Fibroblast of skin of abdomen (primary cell): ENCODE results near the gene ZBED2. TPM values are rescaled to one million over a fixed set of nuclear protein-coding genes. Genes with fewer than 3 reads are reported as not detected.
"Not testable (repeated sequence)": the region's sequence is repeated elsewhere in the genome, so short reads cannot be mapped to it uniquely, and the experiment has no call there.

Experiments used
- DNase-seq: peaks from one replicate; pipeline ENCODE4 v3.0.0-alpha.2; 2013
- polyA plus RNA-seq, 2 experiments: library from polyadenylated mRNA; unstranded; fragments of 120-200 nt; gene quantifications; one replicate each; pipeline ENCODE4 v1.2.1, GENCODE V29; 2013; ENCODE audit not compliant: insufficient read length in 2 of 2

The ZBED2 gene, protein sequence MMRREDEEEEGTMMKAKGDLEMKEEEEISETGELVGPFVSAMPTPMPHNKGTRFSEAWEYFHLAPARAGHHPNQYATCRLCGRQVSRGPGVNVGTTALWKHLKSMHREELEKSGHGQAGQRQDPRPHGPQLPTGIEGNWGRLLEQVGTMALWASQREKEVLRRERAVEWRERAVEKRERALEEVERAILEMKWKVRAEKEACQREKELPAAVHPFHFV
- not detected for polyA plus RNA-seq (2013, experiment 1 of 2; ENCODE audit: insufficient read length)
- not detected for polyA plus RNA-seq (2013, experiment 2 of 2; ENCODE audit: insufficient read length)

DNA sequence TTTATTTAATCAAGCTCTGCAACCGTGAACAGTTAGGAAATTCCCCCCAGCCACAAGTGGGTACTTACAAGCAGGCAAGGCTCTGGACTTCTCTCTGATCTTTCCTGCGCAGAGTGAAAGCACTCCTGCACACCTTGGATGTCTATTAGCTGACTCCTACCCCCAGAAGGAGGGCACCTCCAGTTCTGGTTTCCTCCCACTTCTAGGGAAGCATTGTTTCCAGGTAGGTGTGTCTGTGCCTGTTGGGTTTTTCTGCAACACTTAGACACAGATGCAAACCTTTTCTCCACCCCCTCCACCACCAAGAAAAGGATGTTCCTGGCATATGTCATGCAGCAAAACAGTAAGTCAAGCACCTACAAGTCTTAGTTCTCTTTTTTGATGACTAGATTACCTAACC lies at the start of gene ZBED2:
Gene ZBED2 (minus strand): TSS at position 115 of the 400 bp plus-strand sequence. CDS start 1,145 bp downstream, outside the sequence.
- no peak for DNase-seq

DNA sequence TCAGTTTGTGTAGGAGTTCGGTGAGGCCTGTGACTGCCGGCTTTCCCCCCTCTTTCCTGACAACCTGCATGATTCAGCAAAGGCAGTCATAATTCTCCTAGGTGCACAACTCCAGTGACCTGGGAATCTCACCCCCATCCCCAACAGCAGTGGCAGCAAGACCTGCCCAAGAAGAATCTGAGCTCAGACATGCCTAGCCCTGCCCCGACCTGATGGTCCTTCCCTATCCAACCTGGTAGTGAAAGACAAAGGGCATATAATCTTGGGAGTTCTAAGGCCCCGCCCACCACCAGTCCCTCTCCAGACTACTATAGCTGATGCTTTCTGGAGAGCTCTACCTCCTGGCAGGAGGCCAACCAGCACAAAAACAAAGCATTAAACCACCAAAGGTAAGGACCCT lies 44.2 kb upstream of the ZBED2 start:
- no peak for DNase-seq

DNA sequence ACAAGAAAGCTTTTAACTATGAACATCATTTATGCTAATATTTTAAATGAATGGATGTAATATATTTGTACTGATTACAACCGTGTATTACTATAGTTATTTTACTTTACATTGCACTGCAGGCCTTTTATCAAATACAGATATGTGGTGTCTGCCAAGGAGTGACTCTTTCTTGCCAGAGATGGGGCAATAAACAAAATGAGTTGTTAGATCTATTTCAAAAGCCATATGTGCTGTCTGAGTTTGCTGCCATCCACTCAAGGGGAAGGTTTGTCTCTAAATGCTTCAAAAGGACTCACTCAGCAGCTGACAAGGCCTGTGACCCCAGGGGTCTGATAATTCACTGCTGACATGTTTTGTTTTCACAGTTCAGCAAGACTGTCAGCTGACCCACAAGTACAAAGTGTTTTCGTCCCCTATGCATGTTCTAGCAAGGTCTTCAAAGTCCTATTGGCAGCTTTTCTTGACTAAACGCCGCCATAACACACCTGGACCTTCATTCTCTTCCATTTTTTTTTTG lies 41.3 kb upstream of the ZBED2 start:
- DNase-seq = no peak

DNA sequence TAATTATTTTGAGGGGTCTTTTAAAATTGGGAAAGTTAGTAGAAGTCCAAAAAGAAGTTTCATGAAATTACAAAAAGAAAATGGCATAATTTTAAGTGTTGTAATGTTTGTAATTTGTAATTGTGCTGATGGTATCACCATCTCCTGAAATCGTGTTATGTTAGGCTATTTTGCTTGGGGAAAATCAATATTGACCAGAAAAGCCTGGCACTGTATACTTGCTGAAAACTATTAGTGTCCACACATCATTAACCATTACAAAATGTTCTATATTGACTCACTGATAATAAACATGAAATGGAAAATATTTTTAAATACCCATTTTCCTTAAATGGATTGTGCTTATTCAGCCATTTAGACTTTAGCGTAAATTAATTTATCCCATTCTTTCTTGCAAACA lies 40.3 kb upstream of the ZBED2 start:
- DNase-seq = no peak

DNA sequence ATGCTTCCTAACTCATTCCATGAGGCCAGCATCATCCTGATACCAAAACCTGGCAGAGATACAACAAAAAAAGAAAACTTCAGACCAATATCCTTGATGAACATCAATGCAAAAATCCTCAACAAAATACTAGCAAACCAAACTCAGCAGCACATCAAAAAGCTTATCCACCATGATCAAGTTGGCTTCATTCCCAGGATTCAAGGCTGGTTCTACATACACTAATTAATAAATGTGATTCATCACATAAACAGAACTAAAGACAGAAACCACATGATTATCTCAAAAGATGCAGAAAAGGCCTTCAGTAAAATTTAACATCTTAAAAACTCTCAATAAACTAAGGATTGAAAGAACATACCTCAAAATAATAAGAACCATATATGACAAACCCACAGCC lies 35.5 kb upstream of the ZBED2 start:
- DNase-seq = peak; percentile 72

DNA sequence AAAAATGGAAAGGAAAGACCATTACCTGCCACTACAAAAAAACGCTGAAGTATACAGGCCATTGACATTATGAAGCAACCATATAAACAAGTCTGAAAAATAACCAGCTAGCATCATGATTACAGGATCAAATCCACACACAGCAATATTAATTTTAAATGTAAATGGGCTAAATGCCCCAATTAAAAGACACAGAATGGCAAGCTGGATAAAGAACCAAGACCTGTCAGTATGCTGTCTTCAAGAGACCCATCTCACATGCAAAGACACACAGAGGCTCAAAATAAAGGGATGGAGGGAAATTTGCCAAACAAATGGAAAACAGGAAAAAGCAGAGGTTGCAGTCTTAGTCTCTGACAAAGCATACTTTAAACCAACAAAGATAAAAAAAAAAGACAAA lies 33.9 kb upstream of the ZBED2 start:
- not testable (repeated sequence) for DNase-seq

DNA sequence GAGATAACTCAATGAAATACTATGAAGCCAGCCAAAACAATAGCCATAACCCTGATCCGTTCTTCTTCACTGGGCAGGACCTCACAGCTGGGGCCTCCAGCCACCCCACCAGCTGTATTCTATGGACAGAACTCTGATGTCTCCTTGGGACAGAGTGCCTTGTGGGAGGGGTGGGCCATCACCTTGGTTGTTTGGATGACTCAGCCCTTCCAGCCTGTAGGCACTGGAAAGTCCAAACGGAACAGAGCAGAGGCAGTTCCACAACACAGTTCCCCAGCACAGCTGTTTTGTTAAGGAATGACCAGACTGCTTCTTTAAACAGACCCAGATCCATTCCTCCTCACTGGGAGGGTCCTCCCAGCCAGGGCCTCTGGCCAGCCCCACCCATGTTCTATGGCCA lies 31.9 kb upstream of the ZBED2 start:
- DNase-seq = no peak

DNA sequence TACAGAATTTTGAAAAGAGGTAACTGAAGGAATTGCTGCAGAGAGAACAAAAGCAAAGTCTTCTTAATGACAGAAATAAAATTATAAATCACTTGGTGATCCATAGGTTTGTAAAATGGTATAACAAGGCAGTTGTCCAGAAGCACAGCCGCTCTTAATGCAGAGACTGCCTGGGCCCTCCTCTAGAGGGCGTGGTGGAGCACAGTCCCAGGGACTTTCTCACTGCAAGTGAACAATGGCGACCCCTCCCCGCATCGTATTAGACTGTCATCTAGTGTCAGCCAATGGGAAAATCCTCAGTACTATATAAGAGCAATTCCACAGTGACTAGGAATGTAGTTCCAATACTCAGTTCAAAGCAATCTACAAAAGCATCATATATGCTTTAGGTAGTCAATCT lies 26.4 kb upstream of the ZBED2 start:
- DNase-seq = no peak

DNA sequence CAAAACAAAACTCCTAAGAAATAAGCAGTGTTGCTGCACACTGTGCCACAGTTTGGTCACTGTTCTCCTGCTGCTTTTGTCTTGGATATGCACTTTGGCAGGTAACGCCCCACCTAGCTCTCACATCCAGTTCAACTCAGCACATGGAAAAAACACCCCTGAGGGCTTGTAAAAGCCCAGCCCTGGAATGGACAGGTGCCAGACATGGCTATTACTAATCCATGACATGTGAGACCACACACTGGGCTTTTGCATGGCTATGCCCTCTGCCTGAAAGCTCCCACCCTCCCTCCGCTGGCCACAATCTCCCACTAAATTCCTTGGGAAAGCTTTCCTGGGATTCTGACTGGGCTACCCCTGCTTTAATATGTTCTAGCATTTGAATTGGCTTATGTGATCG lies 24.7 kb upstream of the ZBED2 start:
- DNase-seq = peak; percentile 17

DNA sequence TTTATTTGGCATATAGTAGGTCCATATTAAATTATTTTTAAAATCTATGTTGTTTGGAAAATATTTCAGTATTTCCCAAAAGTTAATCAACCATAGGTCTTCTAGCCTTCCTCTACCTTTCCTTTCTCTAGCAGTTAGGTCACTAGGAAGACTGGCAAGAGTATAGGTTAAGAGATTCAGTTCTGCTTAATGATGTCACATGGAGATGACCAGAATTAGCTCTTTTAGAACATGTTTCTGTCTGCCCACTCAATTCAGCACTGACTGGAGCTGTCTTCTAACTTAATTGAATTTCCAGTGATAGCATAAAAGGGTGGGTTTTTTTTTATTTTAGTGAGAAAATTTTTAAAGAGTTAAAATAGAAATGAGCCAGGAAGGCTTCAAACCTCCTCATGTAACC lies 23.8 kb upstream of the ZBED2 start:
- DNase-seq = no peak

DNA sequence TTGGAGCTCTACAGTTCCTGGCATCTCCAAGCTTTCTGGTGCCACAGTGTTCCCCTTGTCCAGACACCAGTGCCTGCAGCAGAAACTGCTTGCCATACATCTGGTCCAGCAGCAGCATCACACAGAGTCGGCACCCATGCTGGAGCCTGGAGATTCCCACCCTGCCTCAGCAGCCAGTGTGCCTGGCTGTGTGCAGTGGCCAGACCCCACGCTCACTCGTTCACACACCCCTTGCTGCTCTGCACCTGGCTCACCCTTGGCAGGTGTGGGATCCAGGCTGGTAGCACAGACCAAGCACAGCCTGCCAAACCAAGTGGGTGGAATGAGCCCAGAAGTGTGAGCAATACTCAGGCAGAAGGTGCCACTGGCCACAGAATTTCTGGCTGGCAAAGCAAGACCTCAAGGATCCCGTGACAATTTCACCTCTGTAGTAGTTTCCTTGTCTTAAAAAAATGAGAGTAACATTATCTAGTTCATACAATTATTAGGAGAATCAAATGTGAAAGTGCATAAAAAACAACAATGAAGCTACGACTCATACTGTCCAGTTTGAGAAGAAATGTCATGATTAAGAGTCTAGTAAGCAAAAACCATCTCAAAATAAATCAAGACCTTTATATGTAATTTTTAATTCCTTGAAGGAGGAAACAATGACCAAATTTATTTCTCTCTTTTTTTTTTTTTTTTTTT lies 22.9 kb upstream of the ZBED2 start:
- DNase-seq = no peak

DNA sequence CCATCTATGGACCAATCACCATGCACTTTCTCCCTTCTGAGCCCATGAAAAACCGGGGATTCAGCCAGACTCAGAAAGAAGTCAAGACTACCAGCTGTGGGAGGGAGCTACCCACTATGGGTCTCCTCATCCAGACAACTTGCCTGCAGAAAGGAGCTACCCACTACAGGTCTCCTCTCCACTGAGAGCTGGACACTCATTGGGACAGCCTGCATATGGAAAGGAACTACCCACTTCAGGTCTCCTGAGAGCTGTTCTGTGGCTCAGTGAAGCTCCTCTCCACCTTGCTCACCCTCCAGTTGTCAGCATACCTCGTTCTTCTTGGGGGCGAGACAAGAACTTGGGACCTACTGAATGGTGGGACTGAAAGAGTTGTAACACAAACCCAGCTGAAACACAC lies 22.3 kb upstream of the ZBED2 start:
- DNase-seq = no peak

DNA sequence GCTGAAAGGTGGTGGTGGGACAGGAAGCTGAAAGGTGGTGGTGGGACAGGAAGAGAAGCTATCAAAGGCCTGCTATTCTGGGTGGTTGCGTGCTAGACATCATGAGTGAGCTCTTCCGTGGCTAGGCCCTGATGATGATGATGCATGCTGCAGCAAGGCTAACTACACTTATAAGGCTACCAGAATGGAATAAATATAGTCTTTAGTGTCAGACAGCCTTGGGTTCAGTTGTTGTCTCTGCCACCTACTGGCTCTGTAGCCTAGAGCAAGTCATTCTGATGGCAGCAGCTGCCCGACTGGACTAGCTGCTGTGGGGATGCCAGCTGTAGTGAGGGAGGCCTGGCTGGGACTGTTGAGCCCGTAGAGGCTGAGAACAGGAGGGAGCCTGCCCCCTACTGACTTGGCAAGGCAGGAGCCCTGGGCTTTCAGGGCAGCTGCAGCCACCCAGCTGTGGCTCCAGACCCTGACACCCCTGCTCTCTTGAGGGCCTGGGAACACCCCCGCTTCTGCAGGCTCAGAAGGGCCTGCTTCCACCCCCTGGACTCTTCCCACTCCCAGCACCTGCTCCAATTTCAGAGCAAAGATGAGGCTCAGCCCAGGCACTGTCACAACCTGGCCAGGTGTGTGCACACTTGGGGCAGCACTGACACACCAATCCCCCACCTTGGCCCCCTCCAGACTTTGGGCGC lies 21.4 kb upstream of the ZBED2 start:
- no peak for DNase-seq

DNA sequence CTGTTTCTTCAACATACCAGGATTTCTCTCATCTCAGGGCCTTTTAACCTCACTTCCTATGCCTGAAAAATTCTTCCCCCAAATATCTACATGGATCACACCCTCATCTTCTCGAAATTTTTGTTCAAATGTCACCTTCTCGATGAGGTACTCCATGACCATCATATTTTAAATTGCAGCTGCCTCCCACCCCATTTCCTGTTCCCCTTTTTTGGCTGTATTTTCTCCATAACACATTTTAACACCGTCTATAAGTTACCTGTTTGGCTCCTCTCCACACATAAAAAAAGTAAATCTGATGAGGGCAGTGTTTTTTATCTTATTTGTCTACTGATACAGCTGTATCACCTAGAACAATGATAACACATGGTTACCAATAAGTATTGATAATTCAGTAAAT lies 20.7 kb upstream of the ZBED2 start:
- no peak for DNase-seq

DNA sequence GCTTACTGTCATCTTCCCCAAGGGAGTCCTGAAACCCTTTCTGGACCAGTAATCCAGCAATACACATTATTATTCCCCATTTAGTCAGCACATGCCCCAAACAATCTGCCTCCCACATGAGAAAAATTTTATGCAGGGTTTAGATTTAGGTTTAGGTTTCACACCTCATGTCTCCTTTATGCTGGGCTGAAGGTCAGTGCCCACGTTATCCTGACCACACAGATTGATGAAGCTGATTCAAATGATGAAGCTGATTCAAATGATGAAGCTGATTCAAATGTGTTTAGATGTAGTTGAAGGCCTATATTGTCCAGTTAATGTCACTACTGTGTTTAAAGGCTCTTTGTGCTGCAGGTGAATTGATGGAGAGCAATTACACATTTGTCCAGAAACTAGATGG lies 18.1 kb upstream of the ZBED2 start:
- no peak for DNase-seq

DNA sequence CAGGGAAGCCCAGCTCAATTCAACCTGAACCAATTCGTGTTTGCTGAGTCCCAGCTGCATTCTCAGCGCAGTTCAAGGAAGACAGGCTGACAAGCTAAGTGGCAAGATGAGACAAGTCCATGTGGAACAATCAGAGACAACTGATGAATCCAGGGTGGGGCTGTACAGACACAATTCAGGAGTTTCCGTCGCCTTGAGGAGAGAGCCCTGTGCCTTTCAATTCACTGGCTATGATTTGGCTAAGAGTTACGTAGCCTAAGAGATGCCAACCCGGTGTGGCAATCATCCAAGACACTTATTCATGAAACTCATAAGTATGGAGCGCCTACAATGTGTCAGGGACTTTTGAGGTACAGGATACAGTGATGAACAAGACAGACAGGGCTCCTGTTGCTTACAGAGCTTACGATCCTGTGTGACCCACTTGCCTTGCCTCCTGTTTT lies 15.5 kb upstream of the ZBED2 start:
- no peak for DNase-seq

DNA sequence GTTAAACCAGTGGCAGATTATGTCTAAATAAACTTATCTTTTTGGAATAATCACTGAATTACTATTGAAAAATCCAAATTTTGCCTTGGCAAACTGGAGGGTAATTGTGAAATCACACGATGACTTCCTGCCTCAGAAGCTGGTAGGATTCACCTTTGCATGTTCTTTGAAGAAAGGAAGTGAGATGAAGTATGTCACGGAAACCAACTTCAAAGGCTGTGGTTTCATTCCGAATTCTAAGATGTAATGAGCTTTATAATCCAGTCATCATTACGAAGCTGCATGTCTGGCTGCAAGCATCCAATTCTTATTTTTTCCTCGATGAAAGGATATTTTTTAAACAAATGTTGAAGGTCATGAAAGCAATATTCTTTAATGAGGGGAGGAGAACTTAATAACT lies 15.0 kb upstream of the ZBED2 start:
- no peak for DNase-seq

DNA sequence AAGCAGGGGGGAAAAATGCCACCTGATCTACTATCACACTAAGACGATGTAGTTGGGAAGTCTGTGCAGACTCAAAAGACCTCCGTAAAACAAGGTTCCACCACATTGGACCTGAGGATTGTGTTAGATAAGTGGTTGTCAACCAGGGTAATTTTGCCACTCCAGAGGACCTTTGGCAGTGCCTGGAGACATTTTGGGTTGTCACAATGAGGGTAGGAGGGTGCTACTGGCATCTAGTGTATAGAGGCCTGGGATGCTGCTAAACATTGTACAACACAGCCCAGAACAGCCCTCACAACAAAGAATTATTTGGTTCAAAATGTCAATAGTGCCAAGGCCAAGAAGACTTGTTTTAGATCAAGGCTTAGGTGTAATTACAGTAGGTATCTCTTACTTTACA lies 14.6 kb upstream of the ZBED2 start:
- DNase-seq = no peak

DNA sequence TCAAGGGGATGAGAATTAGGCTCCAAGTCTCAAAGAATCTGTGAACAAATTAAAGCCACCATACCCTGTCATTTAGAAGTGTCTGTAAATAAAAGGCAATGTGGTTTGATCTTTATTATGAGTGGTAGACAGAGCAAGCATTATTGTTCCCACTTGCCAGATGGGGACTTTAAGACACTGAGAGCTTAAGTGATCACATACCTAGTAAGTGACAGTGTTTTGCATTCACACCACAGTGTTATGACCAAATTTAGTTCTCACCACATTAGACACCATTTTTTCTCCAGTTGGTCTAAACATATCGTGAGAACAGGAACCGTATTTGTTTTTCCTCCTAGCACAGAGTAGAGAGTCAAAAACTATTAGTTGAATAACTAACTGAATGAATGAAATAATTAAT lies 13.2 kb upstream of the ZBED2 start:
- DNase-seq = no peak

DNA sequence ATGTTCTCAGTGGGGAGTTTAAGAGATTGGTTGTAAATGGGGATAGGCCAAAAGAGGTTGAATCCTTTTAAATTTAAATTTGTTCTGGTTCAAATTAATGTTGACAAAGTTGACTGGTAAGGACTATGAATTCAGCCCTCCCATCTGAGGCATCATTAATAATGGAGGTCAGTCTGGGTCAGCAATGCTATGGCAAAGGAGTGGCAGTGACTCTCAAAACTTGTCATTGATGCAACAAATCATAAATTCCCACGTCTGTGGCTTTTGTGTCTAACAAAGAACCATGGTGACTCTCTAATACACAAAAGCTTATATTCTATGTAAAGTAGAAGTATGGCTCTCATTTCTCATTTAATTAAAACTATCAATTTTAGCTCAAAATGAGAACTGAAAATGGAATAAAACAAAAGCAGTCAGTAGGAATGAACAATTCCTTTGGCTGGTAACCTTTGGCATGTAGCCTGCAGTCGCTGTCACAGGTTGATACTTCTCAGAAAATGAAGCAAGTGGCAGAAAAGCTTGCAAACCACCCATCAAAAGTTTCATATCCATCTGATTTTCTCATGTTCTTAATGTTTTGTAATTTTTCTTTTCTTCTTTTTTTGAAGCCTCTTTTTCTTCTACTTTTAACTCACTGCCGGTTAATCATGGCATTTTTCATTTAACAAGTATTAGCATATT lies 12.2 kb upstream of the ZBED2 start:
- DNase-seq = no peak

DNA sequence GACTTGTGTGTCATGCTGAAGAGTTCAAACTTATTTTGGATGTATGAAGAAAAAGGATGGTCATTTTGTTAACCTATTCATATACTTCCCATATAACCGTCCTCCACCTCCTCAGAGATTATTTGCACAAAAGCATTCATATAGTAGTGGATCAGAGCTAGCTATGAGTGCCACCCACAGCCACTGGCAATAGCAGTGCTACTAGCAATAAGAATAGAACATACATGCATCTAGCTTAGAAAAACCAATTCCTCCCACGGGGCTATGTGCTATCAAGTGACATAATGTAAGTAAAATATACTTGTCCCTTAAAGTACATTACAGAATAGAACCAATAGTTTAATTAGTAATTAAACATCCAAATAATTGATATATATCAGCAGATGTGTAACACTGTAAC lies 10.3 kb upstream of the ZBED2 start:
- DNase-seq = no peak

DNA sequence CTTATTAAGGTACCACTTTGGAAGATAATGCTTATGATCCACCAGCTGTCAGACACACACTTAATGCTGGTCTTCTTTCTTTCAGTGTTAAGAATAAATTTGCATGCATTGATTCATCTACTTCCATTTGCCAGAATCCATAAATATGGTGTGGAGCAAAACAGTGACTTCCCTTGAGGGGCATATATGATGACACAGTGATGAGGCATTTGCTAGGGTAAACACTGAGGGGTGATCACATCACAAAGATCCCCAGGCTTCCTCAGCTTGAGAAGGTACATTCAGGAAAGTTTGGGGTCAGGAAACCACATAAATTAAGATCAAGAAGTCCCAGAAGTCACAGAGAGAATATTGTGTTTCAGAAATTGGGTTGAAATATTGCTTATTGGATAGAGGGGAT lies 9.9 kb upstream of the ZBED2 start:
- DNase-seq = peak; percentile 28

DNA sequence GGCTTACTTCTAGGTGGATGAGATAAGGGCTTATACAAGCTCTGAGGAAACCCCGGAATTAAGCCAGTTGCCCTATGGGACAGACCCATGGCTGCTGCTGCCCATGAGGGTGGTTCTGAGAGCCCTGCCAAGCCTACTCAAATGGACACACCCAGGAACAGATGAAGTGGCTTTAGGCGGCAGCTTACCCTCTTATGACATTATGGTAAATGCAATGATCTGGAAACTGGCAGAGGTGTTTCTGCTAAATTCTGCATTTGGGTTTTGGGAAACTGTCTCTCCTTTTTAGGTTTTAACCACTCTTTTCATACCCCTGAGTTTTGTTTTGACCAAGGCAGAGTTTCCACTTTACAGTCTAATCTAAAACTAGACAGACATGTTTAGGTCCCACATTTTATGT lies 9.0 kb upstream of the ZBED2 start:
- no peak for DNase-seq
